Esophagus squamous epithelium (tissue), 4 donors: ENCODE measurements around the gene ZC3H10.
A peak's percentile ranks its signal among the peaks of the same experiment; 100 is the strongest.

Experiments used
- POLR2A ChIP-seq, 4 donors: fragments of 450-650 bp; IDR thresholded peaks; one replicate each; pipeline ENCODE4 v1.6.1; 2017; ENCODE audit warnings: antibody characterized with exemption in 4 of 4, mild to moderate bottlenecking in 4 of 4, moderate library complexity in 3 of 4
- TF ChIP-seq, protein P1 (sequence below), 6 experiments: fragments of 450-650 bp in 4 of 6; fragments of 200-600 bp in 2 of 6; sonication (generic) in 2 of 6; IDR thresholded peaks; one replicate each; pipeline ENCODE4 v1.5.1; 2016 to 2019; ENCODE audit warnings: antibody characterized with exemption in 6 of 6, mild to moderate bottlenecking in 4 of 6, moderate library complexity in 4 of 6

DNA sequence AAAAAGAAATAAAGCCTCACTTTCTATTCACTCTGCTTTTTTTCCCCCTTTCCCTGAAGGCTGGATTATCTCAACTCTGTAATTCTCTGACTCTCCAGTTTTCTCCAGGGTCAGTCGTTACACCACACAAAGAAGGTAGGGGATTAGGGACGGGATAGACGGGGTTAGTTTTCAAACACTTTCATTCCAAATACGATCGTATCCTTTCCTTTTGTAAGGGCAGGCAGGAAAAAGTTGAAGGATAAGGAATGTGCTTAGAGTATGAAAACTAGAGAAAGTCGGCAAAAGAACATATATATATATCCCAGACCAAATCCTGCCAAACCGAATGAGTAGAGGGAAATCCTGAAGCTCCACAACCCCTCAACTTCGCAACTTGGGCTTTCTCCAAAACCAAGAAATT, 9.4 kb downstream of the ZC3H10 start:
- TF ChIP-seq, protein P1, sequence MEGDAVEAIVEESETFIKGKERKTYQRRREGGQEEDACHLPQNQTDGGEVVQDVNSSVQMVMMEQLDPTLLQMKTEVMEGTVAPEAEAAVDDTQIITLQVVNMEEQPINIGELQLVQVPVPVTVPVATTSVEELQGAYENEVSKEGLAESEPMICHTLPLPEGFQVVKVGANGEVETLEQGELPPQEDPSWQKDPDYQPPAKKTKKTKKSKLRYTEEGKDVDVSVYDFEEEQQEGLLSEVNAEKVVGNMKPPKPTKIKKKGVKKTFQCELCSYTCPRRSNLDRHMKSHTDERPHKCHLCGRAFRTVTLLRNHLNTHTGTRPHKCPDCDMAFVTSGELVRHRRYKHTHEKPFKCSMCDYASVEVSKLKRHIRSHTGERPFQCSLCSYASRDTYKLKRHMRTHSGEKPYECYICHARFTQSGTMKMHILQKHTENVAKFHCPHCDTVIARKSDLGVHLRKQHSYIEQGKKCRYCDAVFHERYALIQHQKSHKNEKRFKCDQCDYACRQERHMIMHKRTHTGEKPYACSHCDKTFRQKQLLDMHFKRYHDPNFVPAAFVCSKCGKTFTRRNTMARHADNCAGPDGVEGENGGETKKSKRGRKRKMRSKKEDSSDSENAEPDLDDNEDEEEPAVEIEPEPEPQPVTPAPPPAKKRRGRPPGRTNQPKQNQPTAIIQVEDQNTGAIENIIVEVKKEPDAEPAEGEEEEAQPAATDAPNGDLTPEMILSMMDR (IDR thresholded peaks at IDR 0.05): no peak
- TF ChIP-seq POLR2A (IDR thresholded peaks at IDR 0.05): peak in 1 of 4 donors; percentile 38
